Esophagus muscularis mucosa (tissue), 4 donors: ENCODE data around the gene PCNX2. TPM values are rescaled to one million over a fixed set of nuclear protein-coding genes. Genes with fewer than 3 reads are reported as not detected.

Source experiments
- DNase-seq: peaks from one replicate; pipeline ENCODE4 v3.0.0-alpha.2; 2017; ENCODE audit errors: extremely low spot score
- H3K27ac ChIP-seq, 4 donors: fragments of 200-600 bp; sonication (generic); replicated peaks in 1 of 4; 1 replicate in 3 of 4; 2 replicates in 1 of 4; pipeline ENCODE4 v1.5.1; 2016 to 2019; ENCODE audit warnings: mild to moderate bottlenecking in 1 of 4
- H3K27me3 ChIP-seq, 4 donors: fragments of 200-600 bp; sonication (generic); one replicate each; pipeline versions ENCODE4 v1.5.1 to v1.6.0; 2016 to 2019
- H3K36me3 ChIP-seq, 4 donors: fragments of 200-600 bp; sonication (generic); one replicate each; pipeline ENCODE4 v1.5.1; 2016 to 2019
- H3K4me1 ChIP-seq, 4 donors: fragments of 200-600 bp; sonication (generic); one replicate each; pipeline ENCODE4 v1.5.1; 2016 to 2019
- H3K4me3 ChIP-seq, 4 donors: fragments of 200-600 bp; sonication (generic); 1 replicate in 2 of 4; 2 replicates in 2 of 4; pipeline ENCODE4 v1.5.1; 2016 to 2019; ENCODE audit warnings: mild to moderate bottlenecking in 4 of 4, moderate library complexity in 1 of 4
- H3K9me3 ChIP-seq, 4 donors: fragments of 200-600 bp; sonication (generic); 1 replicate in 3 of 4; 2 replicates in 1 of 4; pipeline ENCODE4 v1.5.1; 2016 to 2019
- CTCF ChIP-seq, 3 experiments: fragments of 200-600 bp in 2 of 3; fragments of 450-650 bp in 1 of 3; sonication (generic) in 2 of 3; IDR thresholded peaks; one replicate each; pipeline ENCODE4 v1.5.1; 2017 to 2019; ENCODE audit warnings: antibody characterized with exemption in 3 of 3, mild to moderate bottlenecking in 2 of 3, moderate library complexity in 1 of 3
- EP300 ChIP-seq: sonication (generic); formaldehyde crosslinking; IDR thresholded peaks from one replicate; pipeline ENCODE4 v1.6.1; 2017; ENCODE audit warnings: antibody characterized with exemption
- POLR2A ChIP-seq: fragments of 450-650 bp; IDR thresholded peaks from one replicate; pipeline ENCODE4 v1.6.1; 2017; ENCODE audit warnings: antibody characterized with exemption, moderate library complexity, mild to moderate bottlenecking, low read depth
- POLR2AphosphoS5 ChIP-seq, 2 donors: sonication (generic); formaldehyde crosslinking; IDR thresholded peaks; one replicate each; pipeline ENCODE4 v1.6.1; 2017; ENCODE audit warnings: antibody characterized with exemption in 2 of 2
- WGBS: methylation state at CpG from one replicate; pipeline ENCODE4 v1.1.5; 2018; 5-methylcytosine and 5-hydroxymethylcytosine counted together
- intact Hi-C: fragments of 100-400 bp; cut with DNase I; formaldehyde crosslinking; loops from one replicate; pipeline ENCODE4 v1.15.1; 2023
- total RNA-seq, 4 donors: library from RNA; depleted of rRNA; stranded (reverse); fragments of >200 nt; gene quantifications; one replicate each; pipeline versions ENCODE4 v1.1.0 to v1.2.1, GENCODE V29; 2016

PCNX2 gene
- total RNA-seq, 4 donors from 2014 or later: 5.7 to 23.3 (median 7.9) TPM

- no peak for DNase-seq
- WGBS: 70% methylated on average over 5 of the region's 5 CpGs
- Histone ChIP-seq H3K4me1 (no peaks in the 10 kb centered on the region), H3K9me3 (peaks cover 0 to 19% (median 6%) of the 10 kb centered on the region in 4 donors), H3K27me3 (no peaks in the 10 kb centered on the region), H3K4me3 (no peak overlapping the region), H3K27ac (no peak overlapping the region), H3K36me3 (peaks cover 0 to 7% (median 0%) of the 10 kb centered on the region in 4 donors)
- intact Hi-C loops: no loop called here
- no peak for TF ChIP-seq POLR2AphosphoS5 (IDR thresholded peaks at IDR 0.05)
- TF ChIP-seq EP300: no peak
- TF ChIP-seq CTCF (IDR thresholded peaks at IDR 0.05): no peak
- TF ChIP-seq POLR2A: no peak
Observed at GRCh38 chr1:233190987-233191386, 104.5 kb downstream of the PCNX2 start.

GRCh38 chr1:233189526-233189925 is 106.0 kb downstream of the PCNX2 start:
- intact Hi-C loops: no loop called here
- Histone ChIP-seq H3K4me3 (no peak overlapping the region), H3K27ac (no peak overlapping the region), H3K9me3 (peaks cover 0 to 14% (median under 1%) of the 10 kb centered on the region in 4 donors), H3K4me1 (no peaks in the 10 kb centered on the region), H3K36me3 (peaks cover 0 to 7% (median 0%) of the 10 kb centered on the region in 4 donors), H3K27me3 (no peaks in the 10 kb centered on the region)
- WGBS: 92% methylated on average over 3 of the region's 3 CpGs
- TF ChIP-seq POLR2A: no peak
- TF ChIP-seq EP300: no peak
- no peak for TF ChIP-seq POLR2AphosphoS5 (IDR thresholded peaks at IDR 0.05)
- no peak for TF ChIP-seq CTCF (IDR thresholded peaks at IDR 0.05)
- no peak for DNase-seq

GRCh38 chr1:233188061-233188460 is 107.5 kb downstream of the PCNX2 start:
- WGBS: 94% methylated on average over 4 of the region's 4 CpGs
- Histone ChIP-seq H3K9me3 (no peaks in the 10 kb centered on the region), H3K4me1 (no peaks in the 10 kb centered on the region), H3K36me3 (peaks cover 0 to 7% (median 0%) of the 10 kb centered on the region in 4 donors), H3K27me3 (no peaks in the 10 kb centered on the region), H3K27ac (no peak overlapping the region), H3K4me3 (no peak overlapping the region)
- intact Hi-C loops: no loop called here
- DNase-seq: no peak
- TF ChIP-seq CTCF (IDR thresholded peaks at IDR 0.05) (no peak), EP300 (no peak), POLR2A (no peak), POLR2AphosphoS5 (IDR thresholded peaks at IDR 0.05) (no peak)

GRCh38 chr1:233183226-233184020 is 112.1 kb downstream of the PCNX2 start:
- Histone ChIP-seq H3K27me3 (no peaks in the 10 kb centered on the region), H3K36me3 (peaks cover 0 to 6% (median 0%) of the 10 kb centered on the region in 4 donors), H3K4me1 (no peaks in the 10 kb centered on the region), H3K9me3 (no peaks in the 10 kb centered on the region), H3K27ac (no peak overlapping the region), H3K4me3 (no peak overlapping the region)
- 83% methylated on average over 8 of the region's 8 CpGs for WGBS
- intact Hi-C loops: no loop called here
- TF ChIP-seq POLR2AphosphoS5 (IDR thresholded peaks at IDR 0.05): no peak
- no peak for TF ChIP-seq POLR2A
- no peak for TF ChIP-seq EP300
- TF ChIP-seq CTCF (IDR thresholded peaks at IDR 0.05): no peak
- no peak for DNase-seq
